ENCODE measurements around the gene BTG1.

The BTG1 gene

DNA sequence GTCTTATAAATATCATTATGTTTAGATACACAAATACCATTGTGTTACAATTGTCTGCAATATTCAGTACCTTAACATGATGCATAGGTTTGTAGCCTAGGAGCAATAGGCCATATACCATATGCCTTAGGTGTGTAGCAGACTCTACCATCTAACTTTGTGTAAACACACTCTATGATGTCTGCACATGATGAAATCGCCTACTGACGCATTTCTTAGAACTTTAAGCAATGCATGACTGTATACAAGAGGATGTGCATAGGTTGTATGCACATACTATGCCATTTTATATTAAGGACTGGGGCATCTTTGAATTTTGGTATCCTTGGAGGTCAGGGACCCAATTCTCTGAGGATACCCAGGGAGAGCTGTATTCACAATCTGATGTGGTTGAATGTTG lies 10.1 kb upstream of the BTG1 start:
- H2AFZ ChIP-seq (ENCODE audit: low read length) = no peak overlapping the region
- H3K9ac ChIP-seq (ENCODE audit: low read length) = no peak overlapping the region
- no peaks in the 10 kb centered on the region for H3K27me3 ChIP-seq (replicated peaks; ENCODE audit: insufficient read depth, low read length)
- DNase-seq = no peak
- no peaks in the 10 kb centered on the region for H3K79me2 ChIP-seq (ENCODE audit: low read length)
- no peak overlapping the region for H3K4me2 ChIP-seq (ENCODE audit: low read depth, low read length)
- no peak for TF ChIP-seq EZH2 (optimal IDR thresholded peaks at IDR 0.05; ENCODE audit: low read depth, low read length)
- no peak for TF ChIP-seq CTCF (IDR thresholded peaks at IDR 0.05; ENCODE audit: low read length)
- TF ChIP-seq EZH2phosphoT487 (IDR thresholded peaks at IDR 0.05; ENCODE audit: low read length) = no peak
- no peaks in the 10 kb centered on the region for H4K20me1 ChIP-seq (ENCODE audit: insufficient read depth, low read length)
- no peaks in the 10 kb centered on the region for H3K4me1 ChIP-seq (ENCODE audit: low read length)
- H3K9me3 ChIP-seq (replicated peaks; ENCODE audit: insufficient read depth, low read length) = no peaks in the 10 kb centered on the region
- no peaks in the 10 kb centered on the region for H3F3A ChIP-seq (ENCODE audit: insufficient read depth, low read length)
- no peak overlapping the region for H3K4me3 ChIP-seq (ENCODE audit: low read length)
- H3K36me3 ChIP-seq (replicated peaks; ENCODE audit: insufficient read depth, low read length) = no peaks in the 10 kb centered on the region
- no peak overlapping the region for H3K27ac ChIP-seq (ENCODE audit: low read length)
- no peaks in the 10 kb centered on the region for H3K9me2 ChIP-seq (replicated peaks; ENCODE audit: insufficient read depth, low read length)

DNA sequence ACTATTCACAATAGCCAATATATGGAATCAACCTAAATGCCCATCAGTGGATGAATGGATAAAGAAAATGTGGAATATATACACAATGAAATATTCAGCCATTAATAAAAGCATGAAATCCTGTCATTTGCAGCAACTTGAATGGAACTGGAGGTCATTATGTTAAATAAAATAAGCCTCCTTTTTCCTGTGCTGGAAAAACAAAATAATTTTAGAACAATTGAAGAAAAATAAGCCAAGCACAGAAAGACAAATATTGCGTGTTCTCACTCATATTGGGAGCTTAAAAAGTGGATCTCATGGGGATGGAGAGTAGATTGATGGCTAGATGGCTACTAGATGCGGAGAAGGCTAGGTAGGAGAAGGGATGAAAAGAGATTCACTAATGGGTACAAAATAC lies 6.3 kb upstream of the BTG1 start:
- Histone ChIP-seq H3K36me3 (replicated peaks; ENCODE audit: insufficient read depth, low read length) (no peaks in the 10 kb centered on the region), H3K9ac (ENCODE audit: low read length) (no peak overlapping the region), H3F3A (ENCODE audit: insufficient read depth, low read length) (0 out of 2 replicates have a peak, but pooled peaks cover under 1% of the 10 kb centered on the region), H3K27me3 (replicated peaks; ENCODE audit: insufficient read depth, low read length) (no peaks in the 10 kb centered on the region), H3K4me2 (ENCODE audit: low read depth, low read length) (no peak overlapping the region), H3K4me1 (ENCODE audit: low read length) (peaks cover 6% of the 10 kb centered on the region; the same call in 1 of the 2 replicates), H4K20me1 (ENCODE audit: insufficient read depth, low read length) (no peaks in the 10 kb centered on the region), H3K9me3 (replicated peaks; ENCODE audit: insufficient read depth, low read length) (no peaks in the 10 kb centered on the region), H3K4me3 (ENCODE audit: low read length) (no peak overlapping the region), H3K79me2 (ENCODE audit: low read length) (peaks cover 2% of the 10 kb centered on the region), H2AFZ (ENCODE audit: low read length) (no peak overlapping the region), H3K27ac (ENCODE audit: low read length) (no peak overlapping the region), H3K9me2 (replicated peaks; ENCODE audit: insufficient read depth, low read length) (no peaks in the 10 kb centered on the region)
- no peak for DNase-seq
- TF ChIP-seq EZH2 (optimal IDR thresholded peaks at IDR 0.05; ENCODE audit: low read depth, low read length) = no peak
- no peak for TF ChIP-seq CTCF (IDR thresholded peaks at IDR 0.05; ENCODE audit: low read length)
- TF ChIP-seq EZH2phosphoT487 (IDR thresholded peaks at IDR 0.05; ENCODE audit: low read length) = no peak

DNA sequence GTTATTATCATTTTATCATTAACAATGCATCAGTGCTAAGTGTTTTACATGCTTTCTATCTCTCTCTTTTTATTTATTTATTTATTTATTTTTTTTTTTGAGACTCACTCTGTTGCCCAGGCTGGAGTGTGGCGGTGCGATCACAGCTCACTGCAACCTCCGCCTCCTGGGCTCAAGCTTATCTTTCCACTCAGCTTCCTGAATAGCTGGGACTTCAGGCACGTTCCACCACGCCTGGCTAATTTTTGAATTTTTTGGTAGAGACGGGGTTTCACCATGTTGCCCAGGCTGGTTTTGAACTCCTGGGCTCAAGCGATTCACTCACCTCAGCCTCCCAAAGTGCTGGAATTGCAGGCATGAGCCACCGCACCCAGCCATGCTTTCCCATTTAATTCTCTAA lies 3.9 kb upstream of the BTG1 start:
- peak; percentile 1 for DNase-seq
- Histone ChIP-seq H3F3A (ENCODE audit: insufficient read depth, low read length) (peaks cover 12% of the 10 kb centered on the region; the same call in 1 of the 2 replicates), H3K27me3 (replicated peaks; ENCODE audit: insufficient read depth, low read length) (no peaks in the 10 kb centered on the region), H3K79me2 (ENCODE audit: low read length) (peaks cover 22% of the 10 kb centered on the region), H3K4me1 (ENCODE audit: low read length) (peaks cover 6% of the 10 kb centered on the region; the same call in 1 of the 2 replicates), H3K4me3 (ENCODE audit: low read length) (no peak overlapping the region), H3K4me2 (ENCODE audit: low read depth, low read length) (no peak overlapping the region), H3K9me3 (replicated peaks; ENCODE audit: insufficient read depth, low read length) (no peaks in the 10 kb centered on the region), H4K20me1 (ENCODE audit: insufficient read depth, low read length) (peaks cover 7% of the 10 kb centered on the region; the same call in 1 of the 2 replicates), H3K27ac (ENCODE audit: low read length) (no peak overlapping the region), H2AFZ (ENCODE audit: low read length) (no peak overlapping the region), H3K9me2 (replicated peaks; ENCODE audit: insufficient read depth, low read length) (no peaks in the 10 kb centered on the region), H3K9ac (ENCODE audit: low read length) (no peak overlapping the region), H3K36me3 (replicated peaks; ENCODE audit: insufficient read depth, low read length) (0 out of 2 replicates have a peak, but pooled peaks cover 2% of the 10 kb centered on the region)
- no peak for TF ChIP-seq CTCF (IDR thresholded peaks at IDR 0.05; ENCODE audit: low read length)
- no peak for TF ChIP-seq EZH2phosphoT487 (IDR thresholded peaks at IDR 0.05; ENCODE audit: low read length)
